RPMI7951 (cell line): ENCODE results near the gene SHISA6. TPM values are rescaled to one million over a fixed set of nuclear protein-coding genes. Genes with fewer than 3 reads are reported as not detected.
"Not testable (repeated sequence)": the region's sequence is repeated elsewhere in the genome, so short reads cannot be mapped to it uniquely, and the experiment has no call there.

Source experiments
- DNase-seq: peaks from one replicate; pipeline ENCODE4 v3.0.0-alpha.2; 2012; ENCODE audit warnings: low read depth
- total RNA-seq: library from RNA; depleted of rRNA; stranded (reverse); fragments of >200 nt; shearing (Covaris generic); gene quantifications from 2 replicates; pipeline ENCODE4 v1.2.3, GENCODE V29; 2014

Gene SHISA6
- total RNA-seq, 1 experiment from 2014 or later, result not detected

GRCh38 chr17:11264183-11264871 is 23.3 kb downstream of the SHISA6 start:
- DNase-seq, result no peak

DNA sequence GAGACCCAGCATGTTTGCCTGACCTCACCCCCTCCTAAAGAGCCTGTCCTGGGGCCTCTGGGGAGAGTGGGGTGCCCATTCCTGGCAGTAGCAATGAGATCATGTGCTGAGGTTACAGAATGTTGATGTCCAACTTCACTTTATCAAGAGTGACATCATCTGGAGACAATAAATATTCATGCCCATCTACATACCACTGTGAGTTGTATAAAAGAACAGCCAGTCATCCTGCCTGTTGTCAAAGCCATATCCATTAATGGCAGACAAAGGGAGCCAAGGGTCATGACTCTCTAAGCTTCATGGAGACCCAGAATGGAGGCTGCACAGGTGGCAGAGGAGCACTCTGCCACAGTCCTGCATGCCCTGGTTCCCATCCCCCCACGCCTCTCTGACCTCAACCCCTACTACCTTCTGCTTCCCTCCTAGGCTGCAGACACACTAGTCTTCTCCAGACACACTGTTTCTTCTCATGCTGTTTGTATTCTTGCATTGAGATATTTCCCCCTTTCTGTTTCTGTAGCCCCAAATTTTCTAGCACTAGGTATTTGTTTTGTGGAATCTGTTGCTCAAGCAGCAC is 27.1 kb downstream of the SHISA6 start:
- DNase-seq, result no peak

DNA sequence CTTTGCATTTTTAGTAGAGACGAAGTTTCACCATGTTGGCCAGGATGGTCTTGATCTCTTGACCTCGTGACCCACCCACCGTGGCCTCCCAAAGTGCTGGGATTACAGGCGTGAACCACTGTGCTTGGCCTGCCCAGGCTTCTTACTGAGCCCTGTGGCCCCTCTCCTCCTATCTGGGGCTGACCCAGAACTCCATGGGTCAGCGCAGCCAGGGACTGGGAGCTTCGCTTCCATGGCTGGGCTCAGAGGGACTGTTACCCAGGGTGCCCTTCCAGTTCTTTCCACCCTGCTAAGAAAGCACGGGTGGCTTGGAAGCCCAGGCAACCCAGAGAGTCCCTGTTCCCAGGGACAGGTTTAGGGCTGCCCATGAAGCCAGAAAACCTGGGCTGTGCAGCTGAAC is 28.2 kb downstream of the SHISA6 start:
- DNase-seq, result no peak

- DNase-seq, result no peak
These were observed 31.2 kb downstream of the SHISA6 start for GRCh38 chr17:11272191-11272590.

DNA sequence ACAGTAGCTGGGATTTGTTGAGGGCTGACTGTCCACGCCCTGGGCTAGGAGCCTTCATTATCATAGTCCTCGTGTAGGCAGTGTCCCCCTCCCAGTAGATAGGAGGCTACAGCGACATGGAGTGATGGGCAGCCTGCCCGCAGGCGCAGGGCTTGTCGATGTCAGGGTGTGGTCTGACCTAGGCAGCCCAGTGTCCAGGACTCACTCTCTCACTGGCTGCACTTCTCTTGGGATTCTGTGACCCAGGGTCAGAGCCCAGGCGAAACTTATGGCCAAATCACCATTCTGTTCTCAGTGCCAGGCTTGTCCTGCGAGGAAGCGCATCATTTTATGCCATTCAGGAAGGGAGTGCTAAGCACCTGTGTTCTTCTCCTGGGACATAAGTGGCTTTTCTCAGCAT is 32.6 kb downstream of the SHISA6 start:
- no peak for DNase-seq

- DNase-seq, result no peak
These were observed 33.1 kb downstream of the SHISA6 start for GRCh38 chr17:11274106-11274505.

DNA sequence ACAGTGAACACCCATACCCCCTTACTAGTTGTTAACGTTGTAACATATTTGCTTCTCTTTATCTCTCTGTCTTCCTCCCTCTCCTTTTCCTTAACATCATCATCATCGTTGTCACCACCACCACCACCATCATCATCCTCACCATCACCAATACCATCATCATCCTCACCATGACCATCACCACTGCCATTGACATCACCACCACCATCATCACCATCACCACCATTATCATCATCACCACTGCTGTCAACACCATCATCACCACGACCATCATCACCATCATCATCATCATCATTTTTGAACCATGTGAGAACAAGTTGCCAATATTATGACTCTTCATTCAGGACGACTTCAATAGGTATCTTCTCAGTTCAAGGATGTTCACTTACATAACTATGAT is 35.5 kb downstream of the SHISA6 start:
- DNase-seq, result no peak

DNA sequence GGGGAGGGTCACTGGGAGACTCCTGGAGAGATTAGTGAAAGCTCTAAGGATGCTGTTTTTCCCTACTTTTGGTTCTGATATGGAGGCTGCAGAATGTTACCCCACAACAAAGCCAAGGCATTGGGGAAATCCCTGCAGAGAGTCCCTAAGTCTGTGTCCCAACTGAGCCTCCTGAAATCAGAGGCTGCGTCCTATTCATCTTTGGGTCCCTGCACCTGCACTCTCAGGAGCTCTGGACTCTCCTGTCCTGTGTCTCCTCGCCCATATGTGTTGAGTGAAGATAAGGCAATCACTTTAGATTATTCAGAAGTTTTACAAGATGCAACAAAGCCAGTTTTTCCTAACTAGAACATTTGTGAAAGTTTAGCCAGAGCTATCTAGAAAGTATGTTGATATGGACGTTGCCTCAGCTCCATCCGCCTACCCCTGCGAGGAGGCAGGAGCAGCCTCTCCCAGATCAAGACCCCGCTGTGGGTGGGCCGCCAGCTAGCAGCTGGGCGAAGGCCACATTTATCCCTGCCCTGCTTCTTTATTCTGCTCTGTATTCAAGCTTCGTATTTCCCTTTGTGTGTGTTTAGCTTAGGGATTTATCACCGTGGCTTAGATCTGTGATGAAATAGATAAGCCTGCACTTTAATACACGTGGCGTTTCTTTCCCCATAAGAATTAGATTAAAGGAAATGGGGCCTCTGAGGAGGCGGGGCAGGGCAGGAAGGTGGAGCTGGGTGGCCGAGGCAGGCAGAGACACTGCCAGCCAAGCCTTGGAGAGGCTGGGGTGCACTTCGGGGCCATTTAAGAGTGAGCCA is 37.4 kb downstream of the SHISA6 start:
- no peak for DNase-seq

- no peak for DNase-seq
These were observed 37.9 kb downstream of the SHISA6 start for GRCh38 chr17:11278992-11279270.

- DNase-seq, result no peak
These were observed 38.8 kb downstream of the SHISA6 start for GRCh38 chr17:11279776-11280344.

GRCh38 chr17:11282586-11282985 is 41.6 kb downstream of the SHISA6 start:
- no peak for DNase-seq

DNA sequence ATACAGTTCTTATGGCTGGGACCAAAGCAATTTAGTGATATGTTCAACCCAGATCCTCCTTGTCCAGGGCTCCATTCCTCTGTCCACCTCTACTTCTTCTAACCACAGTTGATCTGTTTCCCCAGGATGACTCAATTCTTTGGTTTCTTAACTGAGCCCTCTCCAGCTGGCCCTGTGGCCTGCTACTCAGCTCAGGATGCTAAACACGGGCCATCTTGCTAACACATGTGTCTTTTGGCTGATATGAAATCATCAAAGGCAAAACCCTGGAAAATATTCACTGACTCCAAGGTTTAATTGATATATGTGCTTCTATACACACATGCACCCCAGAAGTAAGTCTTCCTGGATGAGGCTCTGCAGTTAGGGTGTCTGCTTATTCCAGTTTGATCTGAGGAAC is 43.8 kb downstream of the SHISA6 start:
- DNase-seq, result no peak

DNA sequence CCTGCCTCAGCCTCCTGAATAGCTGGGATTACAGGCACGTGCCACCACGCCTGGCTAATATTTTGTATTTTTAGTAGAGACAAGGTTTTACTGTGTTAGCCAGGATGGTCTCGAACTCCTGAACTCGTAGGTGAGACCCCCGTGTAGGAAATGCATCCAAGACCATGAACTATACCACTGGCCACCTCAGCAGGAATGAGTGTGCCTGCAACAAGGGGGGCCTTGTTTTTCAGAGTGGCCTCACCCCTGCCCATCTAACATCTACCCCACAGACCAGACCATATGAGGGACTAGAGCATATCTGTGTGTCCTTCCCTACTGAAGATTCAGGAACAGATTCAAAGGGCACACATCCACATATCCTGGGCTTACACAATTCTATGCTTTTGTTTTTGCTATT is 44.9 kb downstream of the SHISA6 start:
- DNase-seq, result no peak

DNA sequence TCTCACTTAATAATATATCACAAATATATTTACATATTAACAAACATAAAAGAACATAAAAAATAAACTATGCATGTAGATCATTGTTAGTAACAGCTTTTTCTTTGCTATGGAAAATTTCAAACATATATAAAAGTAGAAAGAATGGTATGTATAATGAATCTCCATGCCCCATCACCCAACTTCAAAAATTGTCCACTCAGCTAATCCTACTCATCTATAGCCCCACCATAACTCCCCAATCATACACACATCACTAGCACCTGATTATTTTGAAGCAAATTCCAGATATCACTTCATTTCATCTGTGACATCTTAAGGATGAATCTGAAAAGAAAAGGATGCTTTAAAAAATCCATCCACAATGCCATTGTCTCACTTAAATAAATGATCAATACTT is 46.8 kb downstream of the SHISA6 start:
- DNase-seq, result no peak

GRCh38 chr17:11290814-11291213 is 49.8 kb downstream of the SHISA6 start:
- DNase-seq, result no peak

GRCh38 chr17:11292491-11292890 is 51.5 kb downstream of the SHISA6 start:
- no peak for DNase-seq

DNA sequence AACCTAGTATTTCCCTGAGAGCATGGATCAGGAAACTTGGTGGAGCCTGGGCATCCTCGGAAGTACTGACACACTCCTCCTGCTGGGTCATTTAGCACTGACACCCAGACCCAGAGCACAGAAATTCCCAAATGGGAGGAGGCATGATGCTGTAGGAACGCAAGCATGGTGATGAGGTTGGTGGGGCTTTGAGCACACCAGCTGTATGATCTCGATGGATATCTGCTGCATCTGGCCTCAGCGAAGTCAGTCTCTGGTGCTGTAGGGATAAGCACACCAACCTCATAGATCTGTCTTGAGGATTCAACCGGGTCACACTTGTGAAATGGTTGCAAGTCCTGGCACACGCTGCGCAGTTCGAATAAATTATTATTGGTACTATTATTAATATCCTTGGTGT is 52.5 kb downstream of the SHISA6 start:
- DNase-seq, result no peak

DNA sequence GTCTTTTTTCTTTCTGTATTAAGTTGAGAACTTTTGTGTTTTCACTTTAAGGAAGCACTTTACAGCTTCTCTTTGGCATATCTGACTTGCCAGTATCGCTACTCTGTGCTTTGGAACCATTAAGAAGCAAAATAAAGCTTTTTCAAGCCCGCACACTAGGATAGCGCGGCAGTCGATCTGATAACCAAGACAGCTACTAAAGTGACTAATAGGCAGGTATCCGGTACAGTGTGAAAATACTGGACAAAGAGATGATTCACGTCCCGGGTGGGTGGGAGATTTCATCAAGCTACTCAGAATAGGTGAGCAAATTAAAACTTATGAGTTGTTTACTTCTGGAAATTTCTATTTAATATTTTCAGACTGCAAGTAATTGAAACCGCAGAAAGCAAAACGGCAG is 53.8 kb downstream of the SHISA6 start:
- DNase-seq, result no peak

- DNase-seq, result no peak
These were observed 56.0 kb downstream of the SHISA6 start for GRCh38 chr17:11296994-11297393.

DNA sequence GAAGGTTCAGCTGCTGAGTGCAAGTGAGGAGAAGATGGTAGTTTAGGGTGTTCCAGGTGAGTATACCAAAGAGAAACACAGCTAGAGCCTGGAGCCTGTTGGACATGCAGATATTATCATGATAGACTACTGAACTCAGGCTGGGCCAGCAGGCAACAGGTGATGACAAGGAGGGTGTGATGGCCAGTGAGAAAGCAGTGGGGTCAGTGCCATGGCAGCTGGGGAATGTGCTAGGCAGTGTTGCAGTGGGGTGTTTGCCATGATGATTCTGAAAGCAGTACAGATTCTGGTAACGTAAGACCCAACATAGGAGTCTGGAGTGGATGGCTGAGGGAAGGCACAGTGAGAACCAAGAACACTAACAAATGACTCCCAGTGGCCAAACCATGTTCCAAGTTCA is 57.4 kb downstream of the SHISA6 start:
- DNase-seq, result no peak

DNA sequence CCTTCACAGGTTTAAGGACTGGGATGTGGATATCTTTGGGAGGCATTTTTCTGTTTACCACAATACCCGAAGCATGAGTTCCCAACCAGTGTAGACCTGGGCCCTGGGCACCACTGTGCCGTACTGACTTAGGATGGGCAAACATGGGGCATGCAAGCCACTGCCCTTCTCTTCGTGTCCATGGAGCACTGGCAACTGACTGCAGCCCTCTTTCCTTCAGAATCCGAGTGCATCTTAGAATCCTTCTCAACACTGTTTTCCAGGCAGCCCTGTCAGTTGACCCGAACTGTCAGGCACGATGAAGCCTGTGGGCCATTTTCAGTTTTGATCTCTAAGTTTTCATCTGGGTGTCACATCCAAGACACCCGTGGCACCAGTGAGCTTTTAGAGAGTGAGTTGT is 59.2 kb downstream of the SHISA6 start:
- DNase-seq, result no peak

DNA sequence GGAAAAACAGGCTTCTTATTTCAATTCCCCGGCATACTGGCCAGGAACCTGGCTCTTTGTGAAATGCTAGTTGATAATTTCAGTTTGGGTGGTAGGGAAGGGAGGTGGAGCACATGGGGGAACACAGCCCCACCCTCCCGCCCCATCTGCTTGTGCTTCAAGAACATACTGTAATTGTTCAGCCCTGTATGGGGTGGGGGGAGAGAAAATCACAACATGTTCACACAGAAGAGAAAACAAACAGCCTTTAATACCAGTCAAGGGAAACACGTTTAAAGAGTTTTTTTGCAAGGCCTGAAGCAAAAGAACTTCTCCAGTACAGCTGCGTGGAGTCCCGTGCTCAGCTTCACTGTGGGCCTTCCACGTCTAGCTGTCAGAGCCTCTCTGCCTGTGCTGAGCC is 59.7 kb downstream of the SHISA6 start:
- no peak for DNase-seq

GRCh38 chr17:11301874-11302273 is 60.9 kb downstream of the SHISA6 start:
- not testable (repeated sequence) for DNase-seq
